MM.1S (cell line): ENCODE results near the gene YIF1A.
A peak's percentile ranks its signal among the peaks of the same experiment; 100 is the strongest.

Experiments
- DNase-seq: peaks from one replicate; pipeline ENCODE4 v3.0.0-alpha.2; 2015
- H2AFZ ChIP-seq: fragments of 300-600 bp; sonication (generic); 2 replicates; pipeline ENCODE4 v1.6.0; 2016; ENCODE audit warnings: antibody characterized with exemption, low read length
- H3F3A ChIP-seq: fragments of 300-600 bp; sonication (generic); 2 replicates; pipeline ENCODE4 v1.6.1; 2016; ENCODE audit warnings: mild to moderate bottlenecking, antibody characterized with exemption, low read length, moderate library complexity, mixed read lengths; ENCODE audit not compliant: insufficient read depth
- H3K27ac ChIP-seq: fragments of 300-600 bp; sonication (generic); 2 replicates; pipeline ENCODE4 v1.5.1; 2016; ENCODE audit warnings: mild to moderate bottlenecking, low read length
- H3K27me3 ChIP-seq: fragments of 300-600 bp; sonication (generic); replicated peaks from 2 replicates; pipeline ENCODE4 v1.6.0; 2016; ENCODE audit warnings: low read length; ENCODE audit not compliant: insufficient read depth
- H3K36me3 ChIP-seq: fragments of 300-600 bp; sonication (generic); replicated peaks from 2 replicates; pipeline ENCODE4 v1.6.1; 2016; ENCODE audit warnings: mild to moderate bottlenecking, low read length, mixed read lengths; ENCODE audit not compliant: insufficient read depth
- H3K4me1 ChIP-seq: fragments of 300-600 bp; sonication (generic); 2 replicates; pipeline ENCODE4 v1.6.1; 2016; ENCODE audit warnings: low read length, mixed read lengths
- H3K4me2 ChIP-seq: fragments of 300-600 bp; sonication (generic); 2 replicates; pipeline ENCODE4 v1.6.0; 2016; ENCODE audit warnings: low read depth, low read length
- H3K4me3 ChIP-seq: fragments of 300-600 bp; sonication (generic); 2 replicates; pipeline ENCODE4 v1.5.1; 2016; ENCODE audit warnings: low read length, mixed read lengths
- H3K79me2 ChIP-seq: fragments of 300-600 bp; sonication (generic); 2 replicates; pipeline ENCODE4 v1.6.1; 2016; ENCODE audit warnings: mixed run types, low read length, mixed read lengths
- H3K9ac ChIP-seq: fragments of 300-600 bp; sonication (generic); 2 replicates; pipeline ENCODE4 v1.6.1; 2016; ENCODE audit warnings: low read length, mixed read lengths
- H3K9me2 ChIP-seq: fragments of 300-600 bp; sonication (generic); replicated peaks from 2 replicates; pipeline ENCODE4 v1.6.1; 2016; ENCODE audit warnings: mild to moderate bottlenecking, low read length, mixed read lengths; ENCODE audit not compliant: insufficient read depth
- H3K9me3 ChIP-seq: fragments of 300-600 bp; sonication (generic); replicated peaks from 2 replicates; pipeline ENCODE4 v1.6.1; 2016; ENCODE audit warnings: mild to moderate bottlenecking, low read length, mixed read lengths; ENCODE audit not compliant: insufficient read depth
- H4K20me1 ChIP-seq: fragments of 300-600 bp; sonication (generic); 2 replicates; pipeline ENCODE4 v1.6.1; 2016; ENCODE audit warnings: mild to moderate bottlenecking, low read length, moderate library complexity, mixed read lengths; ENCODE audit not compliant: insufficient read depth
- CTCF ChIP-seq: fragments of 300-600 bp; sonication (generic); IDR thresholded peaks from 2 replicates; pipeline ENCODE4 v1.5.1; 2016; ENCODE audit warnings: antibody characterized with exemption, low read length, mixed read lengths
- EZH2 ChIP-seq: fragments of 300-600 bp; sonication (generic); optimal IDR thresholded peaks from 2 replicates; pipeline ENCODE3; 2017; ENCODE audit warnings: low read depth, mild to moderate bottlenecking, antibody characterized with exemption, low read length, mixed read lengths
- EZH2phosphoT487 ChIP-seq: fragments of 300-600 bp; sonication (generic); IDR thresholded peaks from 2 replicates; pipeline ENCODE4 v1.6.1; 2018; ENCODE audit warnings: antibody characterized with exemption, low read length

Gene YIF1A

GRCh38 chr11:66333220-66333877 is 44.4 kb upstream of the YIF1A start:
- Histone ChIP-seq H3K4me1 (no peaks in the 10 kb centered on the region), H2AFZ (no peak overlapping the region), H4K20me1 (no peaks in the 10 kb centered on the region), H3K4me3 (no peak overlapping the region), H3K9me2 (no peaks in the 10 kb centered on the region), H3K9ac (no peak overlapping the region), H3K9me3 (no peaks in the 10 kb centered on the region), H3K36me3 (no peaks in the 10 kb centered on the region), H3K27ac (no peak overlapping the region), H3K4me2 (no peak overlapping the region), H3K79me2 (no peaks in the 10 kb centered on the region), H3F3A (no peaks in the 10 kb centered on the region), H3K27me3 (peaks cover 55% of the 10 kb centered on the region)
- DNase-seq, result no peak
- TF ChIP-seq CTCF, result peak; percentile 7; the same call in 1 of the 2 replicates
- no peak for TF ChIP-seq EZH2
- no peak for TF ChIP-seq EZH2phosphoT487

- no peak for DNase-seq
- H4K20me1 ChIP-seq, result no peaks in the 10 kb centered on the region
- no peaks in the 10 kb centered on the region for H3K36me3 ChIP-seq
These were observed 43.7 kb upstream of the YIF1A start for GRCh38 chr11:66332371-66333219.

GRCh38 chr11:66331542-66332370 is 42.8 kb upstream of the YIF1A start:
- Histone ChIP-seq H3K36me3 (no peaks in the 10 kb centered on the region), H3K4me2 (no peak overlapping the region), H3K9me3 (no peaks in the 10 kb centered on the region), H3K79me2 (no peaks in the 10 kb centered on the region), H4K20me1 (no peaks in the 10 kb centered on the region), H3F3A (no peaks in the 10 kb centered on the region), H2AFZ (no peak overlapping the region), H3K4me3 (no peak overlapping the region), H3K4me1 (no peaks in the 10 kb centered on the region), H3K27me3 (peaks cover 55% of the 10 kb centered on the region), H3K9me2 (no peaks in the 10 kb centered on the region), H3K27ac (no peak overlapping the region), H3K9ac (no peak overlapping the region)
- TF ChIP-seq CTCF (no peak), EZH2 (no peak), EZH2phosphoT487 (no peak)
- DNase-seq, result no peak

More at GRCh38 chr11:66332371-66333219, 43.7 kb upstream of the YIF1A start:
- Histone ChIP-seq H3K4me1 (no peaks in the 10 kb centered on the region), H3K79me2 (no peaks in the 10 kb centered on the region), H3K9ac (no peak overlapping the region), H3K27me3 (peaks cover 55% of the 10 kb centered on the region), H3F3A (no peaks in the 10 kb centered on the region), H3K9me2 (no peaks in the 10 kb centered on the region), H3K27ac (no peak overlapping the region), H3K4me3 (no peak overlapping the region), H3K4me2 (no peak overlapping the region), H3K9me3 (no peaks in the 10 kb centered on the region), H2AFZ (no peak overlapping the region)
- no peak for TF ChIP-seq CTCF
- TF ChIP-seq EZH2, result no peak
